Mesodermal cell (in vitro differentiated cells): ENCODE measurements around the gene PRXL2A.

Experiments used
- H3K27ac ChIP-seq: 2 replicates; pipeline ENCODE4 v1.7.0; 2013; ENCODE audit warnings: mild to moderate bottlenecking, low read depth, low read length, moderate library complexity; ENCODE audit not compliant: severe bottlenecking
- H3K36me3 ChIP-seq: 2 replicates; pipeline ENCODE4 v1.7.1; 2013; ENCODE audit warnings: mild to moderate bottlenecking, low read length, moderate library complexity; ENCODE audit not compliant: control insufficient read depth, insufficient read depth
- H3K4me1 ChIP-seq: one replicate; pipeline ENCODE4 v1.7.1; 2013; ENCODE audit warnings: mild to moderate bottlenecking, low read length; ENCODE audit not compliant: insufficient read depth, control insufficient read depth, poor library complexity, severe bottlenecking
- H3K4me3 ChIP-seq: 2 replicates; pipeline ENCODE4 v1.7.0; 2013; ENCODE audit warnings: low read length, control low read depth, mild to moderate bottlenecking; ENCODE audit not compliant: insufficient read depth, poor library complexity, severe bottlenecking; ENCODE audit errors: extremely low read depth
- H3K9me3 ChIP-seq: 2 replicates; pipeline ENCODE4 v1.7.1; 2013; ENCODE audit warnings: mild to moderate bottlenecking, low read length, moderate library complexity; ENCODE audit not compliant: control insufficient read depth
- WGBS, 2 experiments: methylation state at CpG; one replicate each; pipeline ENCODE4 v1.1.5; 2013; ENCODE audit warnings: missing lambda C conversion rate in 2 of 2; ENCODE audit not compliant: insufficient coverage in 2 of 2; 5-methylcytosine and 5-hydroxymethylcytosine counted together

The PRXL2A gene

GRCh38 chr10:80421707-80422536 lies 13.6 kb downstream of the PRXL2A start:
- peaks cover 74% of the 10 kb centered on the region for H3K36me3 ChIP-seq
- H3K9me3 ChIP-seq, result no peaks in the 10 kb centered on the region
- H3K4me3 ChIP-seq, result no peak overlapping the region
- WGBS, 2 experiments, result 86 to 100% methylated on average over 3 to 5 of the region's 8 CpGs
- peaks cover 2% of the 10 kb centered on the region for H3K4me1 ChIP-seq
- H3K27ac ChIP-seq, result no peak overlapping the region

- H3K9me3 ChIP-seq, result no peaks in the 10 kb centered on the region
- H3K4me3 ChIP-seq, result no peak overlapping the region
- H3K27ac ChIP-seq, result no peak overlapping the region
- H3K4me1 ChIP-seq, result no peaks in the 10 kb centered on the region
- H3K36me3 ChIP-seq, result peaks cover 97% of the 10 kb centered on the region
- WGBS, 2 experiments, result 87 to 100% methylated on average over 1 of the region's 2 CpGs
Observed at GRCh38 chr10:80425901-80426300, 17.6 kb downstream of the PRXL2A start.

GRCh38 chr10:80427541-80427940 lies 19.2 kb downstream of the PRXL2A start:
- 94 to 100% methylated on average over 2 of the region's 2 CpGs for WGBS, 2 experiments
- no peak overlapping the region for H3K27ac ChIP-seq
- H3K36me3 ChIP-seq, result peaks cover 94% of the 10 kb centered on the region
- H3K9me3 ChIP-seq, result no peaks in the 10 kb centered on the region
- H3K4me3 ChIP-seq, result no peak overlapping the region
- H3K4me1 ChIP-seq, result no peaks in the 10 kb centered on the region

- Histone ChIP-seq H3K27ac (no peak overlapping the region), H3K4me3 (no peak overlapping the region), H3K9me3 (no peaks in the 10 kb centered on the region), H3K4me1 (no peaks in the 10 kb centered on the region), H3K36me3 (peaks cover 88% of the 10 kb centered on the region)
- WGBS, 2 experiments, result 97 to 98% methylated on average over 6 to 7 of the region's 9 CpGs
Observed at GRCh38 chr10:80429521-80429973, 21.2 kb downstream of the PRXL2A start.

- no peak overlapping the region for H3K4me3 ChIP-seq
- no peaks in the 10 kb centered on the region for H3K9me3 ChIP-seq
- H3K4me1 ChIP-seq, result peaks cover 4% of the 10 kb centered on the region
- no peak overlapping the region for H3K27ac ChIP-seq
- 100% methylated on average over 1 to 3 of the region's 3 CpGs for WGBS, 2 experiments
- peaks cover 58% of the 10 kb centered on the region for H3K36me3 ChIP-seq
Observed at GRCh38 chr10:80433134-80433533, 24.8 kb downstream of the PRXL2A start.

- Histone ChIP-seq H3K9me3 (no peaks in the 10 kb centered on the region), H3K36me3 (peaks cover 28% of the 10 kb centered on the region), H3K27ac (peak overlapping the region; percentile 36), H3K4me3 (no peak overlapping the region), H3K4me1 (peaks cover 4% of the 10 kb centered on the region)
- WGBS, 2 experiments, result 86 to 98% methylated on average over 4 to 6 of the region's 6 CpGs
Observed at GRCh38 chr10:80436446-80437098, 28.2 kb downstream of the PRXL2A start.

GRCh38 chr10:80437227-80437626 lies 28.9 kb downstream of the PRXL2A start:
- no peaks in the 10 kb centered on the region for H3K9me3 ChIP-seq
- no peak overlapping the region for H3K27ac ChIP-seq
- WGBS, 2 experiments, result 69 to 75% methylated on average over 2 of the region's 2 CpGs
- H3K36me3 ChIP-seq, result peaks cover 21% of the 10 kb centered on the region
- no peak overlapping the region for H3K4me3 ChIP-seq
- peaks cover 7% of the 10 kb centered on the region for H3K4me1 ChIP-seq

- 90 to 92% methylated on average over 2 to 6 of the region's 8 CpGs for WGBS, 2 experiments
- peaks cover 17% of the 10 kb centered on the region for H3K4me1 ChIP-seq
- no peak overlapping the region for H3K27ac ChIP-seq
- no peak overlapping the region for H3K4me3 ChIP-seq
- H3K36me3 ChIP-seq, result no peaks in the 10 kb centered on the region
- no peaks in the 10 kb centered on the region for H3K9me3 ChIP-seq
Observed at GRCh38 chr10:80441831-80442230, 33.5 kb downstream of the PRXL2A start.

- no peaks in the 10 kb centered on the region for H3K36me3 ChIP-seq
- WGBS, 2 experiments, result 91 to 100% methylated on average over 1 of the region's 3 CpGs
- peak overlapping the region; percentile 59 for H3K27ac ChIP-seq
- no peak overlapping the region for H3K4me3 ChIP-seq
- no peaks in the 10 kb centered on the region for H3K9me3 ChIP-seq
- peaks cover 17% of the 10 kb centered on the region for H3K4me1 ChIP-seq
Observed at GRCh38 chr10:80442879-80443278, 34.5 kb downstream of the PRXL2A start.

- Histone ChIP-seq H3K9me3 (no peaks in the 10 kb centered on the region), H3K27ac (no peak overlapping the region), H3K4me1 (peaks cover 17% of the 10 kb centered on the region), H3K36me3 (no peaks in the 10 kb centered on the region), H3K4me3 (no peak overlapping the region)
- WGBS, 2 experiments, result 80 to 86% methylated on average over 6 of the region's 6 CpGs
Observed at GRCh38 chr10:80443531-80443974, 35.2 kb downstream of the PRXL2A start.

- Histone ChIP-seq H3K4me1 (peaks cover 17% of the 10 kb centered on the region), H3K4me3 (no peak overlapping the region), H3K36me3 (no peaks in the 10 kb centered on the region), H3K27ac (no peak overlapping the region), H3K9me3 (no peaks in the 10 kb centered on the region)
- 73 to 80% methylated on average over 2 of the region's 2 CpGs for WGBS, 2 experiments
Observed at GRCh38 chr10:80444124-80444523, 35.8 kb downstream of the PRXL2A start.
